CD4-positive, alpha-beta memory T cell (primary cell): ENCODE data around the gene DNAI4. TPM values are rescaled to one million over a fixed set of nuclear protein-coding genes. Genes with fewer than 3 reads are reported as not detected.
"Not testable (repeated sequence)": the region's sequence is repeated elsewhere in the genome, so short reads cannot be mapped to it uniquely, and the experiment has no call there.

Experiments
- CTCF ChIA-PET: fragments of 350-600 bp; sonication (Branson Sonifier 250); formaldehyde crosslinking; loops from one replicate; lab custom pipeline; 2021; ENCODE audit warnings: inconsistent platforms; ENCODE audit not compliant: partially characterized antibody; lab: Charles Lee
- POLR2A ChIA-PET: fragments of 350-600 bp; sonication (Branson Sonifier 250); formaldehyde crosslinking; loops from one replicate; lab custom pipeline; 2021; ENCODE audit not compliant: partially characterized antibody; lab: Charles Lee
- DNase-seq, 5 donors: peaks; one replicate each; pipeline versions ENCODE4 v3.0.0 to v3.0.0-alpha.2; 2020 to 2022; ENCODE audit warnings: mixed read lengths in 1 of 5
- H3K27ac ChIP-seq: one replicate; pipeline ENCODE4 v1.7.0; 2013; ENCODE audit warnings: low read depth, low read length
- H3K27me3 ChIP-seq: 2 replicates; pipeline ENCODE4 v1.7.0; 2013; ENCODE audit warnings: mild to moderate bottlenecking, low read length, moderate library complexity; ENCODE audit not compliant: insufficient read depth
- H3K36me3 ChIP-seq: 2 replicates; pipeline ENCODE4 v1.7.0; 2013; ENCODE audit warnings: mild to moderate bottlenecking, low read length, moderate library complexity; ENCODE audit not compliant: insufficient read depth
- H3K4me1 ChIP-seq: 2 replicates; pipeline ENCODE4 v1.7.0; 2013; ENCODE audit warnings: mild to moderate bottlenecking, low read length, moderate library complexity; ENCODE audit not compliant: insufficient read depth
- H3K4me3 ChIP-seq, 2 donors: one replicate each; pipeline ENCODE4 v1.7.0; 2013; ENCODE audit warnings: low read length in 2 of 2, mild to moderate bottlenecking in 1 of 2
- H3K9me3 ChIP-seq, 2 donors: one replicate each; pipeline ENCODE4 v1.7.0; 2013; ENCODE audit warnings: low read length in 2 of 2, control low read depth in 1 of 2; ENCODE audit not compliant: control insufficient read depth in 1 of 2
- H3K27ac Mint-ChIP-seq, 7 donors: one replicate each; pipeline ENCODE4 v1.8.0; 2020 to 2021; ENCODE audit warnings: mixed read lengths in 7 of 7, mild to moderate bottlenecking in 6 of 7, inconsistent platforms in 3 of 7, moderate library complexity in 3 of 7
- H3K27me3 Mint-ChIP-seq, 2 donors: one replicate each; pipeline ENCODE4 v1.8.0; 2020 to 2021; ENCODE audit warnings: mixed read lengths in 2 of 2
- H3K36me3 Mint-ChIP-seq, 2 donors: one replicate each; pipeline ENCODE4 v1.8.0; 2020 to 2021; ENCODE audit warnings: mixed read lengths in 2 of 2, inconsistent platforms in 1 of 2, mild to moderate bottlenecking in 1 of 2
- H3K4me1 Mint-ChIP-seq, 4 donors: one replicate each; pipeline ENCODE4 v1.8.0; 2020 to 2021; ENCODE audit warnings: mixed read lengths in 4 of 4, mild to moderate bottlenecking in 1 of 4
- H3K4me3 Mint-ChIP-seq, 8 donors: one replicate each; pipeline ENCODE4 v1.8.0; 2020 to 2021; ENCODE audit warnings: mixed read lengths in 8 of 8, mild to moderate bottlenecking in 7 of 8, moderate library complexity in 6 of 8, inconsistent platforms in 3 of 8
- H3K9me3 Mint-ChIP-seq, 8 donors: one replicate each; pipeline ENCODE4 v1.8.0; 2020 to 2021; ENCODE audit warnings: mixed read lengths in 8 of 8, mild to moderate bottlenecking in 5 of 8, inconsistent platforms in 3 of 8, moderate library complexity in 1 of 8
- intact Hi-C: fragments of 100-400 bp; cut with micrococcal nuclease; formaldehyde crosslinking; loops from one replicate; pipeline ENCODE4 v1.15.1; 2023
- polyA plus RNA-seq, 2 donors: library from polyadenylated mRNA; unstranded; fragments of 300-500 nt; fragmentation: Illumina TruSeq; gene quantifications; one replicate each; pipeline ENCODE4 v1.2.3, GENCODE V29; 2021
- total RNA-seq, 2 experiments: library from RNA; stranded (reverse); gene quantifications; one replicate each; pipeline ENCODE4 v1.2.3, GENCODE V29; 2021

DNAI4 gene
- total and polyA plus RNA-seq, 4 experiments from 2014 or later = 1.3 to 11.4 (median 5.0) TPM

- no peak overlapping the region for H3K4me3 Mint-ChIP-seq
- Histone ChIP-seq H3K36me3 (no peaks in the 10 kb centered on the region), H3K4me1 (no peaks in the 10 kb centered on the region), H3K9me3 (no peaks in the 10 kb centered on the region), H3K4me3 (no peak overlapping the region), H3K27me3 (no peaks in the 10 kb centered on the region), H3K27ac (no peak overlapping the region)
- peaks cover 0 to 3% (median 0%) of the 10 kb centered on the region in 8 donors for H3K9me3 Mint-ChIP-seq
- no peaks in the 10 kb centered on the region for H3K4me1 Mint-ChIP-seq
- no peak overlapping the region for H3K27ac Mint-ChIP-seq
- ChIA-PET POLR2A (no interaction called here), CTCF (no interaction called here)
- intact Hi-C loops = no loop called here
- no peak for DNase-seq
- no peaks in the 10 kb centered on the region for H3K27me3 Mint-ChIP-seq
- H3K36me3 Mint-ChIP-seq = no peaks in the 10 kb centered on the region
Measured at GRCh38 chr1:66824771-66825170, 99.9 kb downstream of the DNAI4 start.

GRCh38 chr1:66809736-66810326, 114.8 kb downstream of the DNAI4 start:
- H3K27me3 ChIP-seq = no peaks in the 10 kb centered on the region
- no peak overlapping the region for H3K4me3 ChIP-seq
- no peak for DNase-seq
- ChIA-PET POLR2A (no interaction called here), CTCF (no interaction called here)
- no peaks in the 10 kb centered on the region for H3K4me1 Mint-ChIP-seq
- no peaks in the 10 kb centered on the region for H3K4me1 ChIP-seq
- H3K36me3 ChIP-seq = no peaks in the 10 kb centered on the region
- intact Hi-C loops = no loop called here
- H3K27me3 Mint-ChIP-seq = peaks cover 0 to 1% of the 10 kb centered on the region in 2 donors
- no peaks in the 10 kb centered on the region for H3K9me3 ChIP-seq
- no peak overlapping the region for H3K4me3 Mint-ChIP-seq
- H3K9me3 Mint-ChIP-seq = peaks cover 0 to 6% (median 0%) of the 10 kb centered on the region in 8 donors
- no peak overlapping the region for H3K27ac Mint-ChIP-seq
- no peaks in the 10 kb centered on the region for H3K36me3 Mint-ChIP-seq
- H3K27ac ChIP-seq = no peak overlapping the region

- Mint-ChIP-seq H3K27me3 (peaks cover 0 to 3% of the 10 kb centered on the region in 2 donors), H3K4me3 (no peak overlapping the region), H3K27ac (no peak overlapping the region), H3K36me3 (no peaks in the 10 kb centered on the region), H3K4me1 (no peaks in the 10 kb centered on the region), H3K9me3 (peaks cover 0 to 6% (median 0%) of the 10 kb centered on the region in 8 donors)
- intact Hi-C loops = no loop called here
- Histone ChIP-seq H3K9me3 (no peaks in the 10 kb centered on the region), H3K27ac (no peak overlapping the region), H3K27me3 (no peaks in the 10 kb centered on the region), H3K4me3 (no peak overlapping the region), H3K36me3 (no peaks in the 10 kb centered on the region), H3K4me1 (no peaks in the 10 kb centered on the region)
- POLR2A ChIA-PET = no interaction called here
- no peak for DNase-seq
- CTCF ChIA-PET = no interaction called here
Measured at GRCh38 chr1:66809245-66809644, 115.4 kb downstream of the DNAI4 start.

GRCh38 chr1:66795839-66796238, 128.8 kb downstream of the DNAI4 start:
- H3K4me1 Mint-ChIP-seq, CTCF ChIA-PET, H3K27me3 ChIP-seq, H3K36me3 ChIP-seq, H3K27ac ChIP-seq, DNase-seq, H3K4me1 ChIP-seq, H3K4me3 ChIP-seq, H3K27ac Mint-ChIP-seq, H3K36me3 Mint-ChIP-seq, H3K9me3 Mint-ChIP-seq, intact Hi-C loops, H3K9me3 ChIP-seq, POLR2A ChIA-PET, H3K27me3 Mint-ChIP-seq, H3K4me3 Mint-ChIP-seq: not testable (repeated sequence)

- H3K36me3 ChIP-seq = no peaks in the 10 kb centered on the region
- peaks cover 0 to 4% (median 0%) of the 10 kb centered on the region in 8 donors for H3K9me3 Mint-ChIP-seq
- intact Hi-C loops = no loop called here
- no peak overlapping the region for H3K4me3 Mint-ChIP-seq
- DNase-seq = no peak
- H3K4me1 Mint-ChIP-seq = peaks cover 11 to 14% (median 13%) of the 10 kb centered on the region in 4 donors
- no peak overlapping the region for H3K4me3 ChIP-seq
- no peaks in the 10 kb centered on the region for H3K27me3 ChIP-seq
- no peaks in the 10 kb centered on the region for H3K27me3 Mint-ChIP-seq
- H3K36me3 Mint-ChIP-seq = no peaks in the 10 kb centered on the region
- ChIA-PET CTCF (no interaction called here), POLR2A (no interaction called here)
- no peaks in the 10 kb centered on the region for H3K9me3 ChIP-seq
- no peak overlapping the region for H3K27ac ChIP-seq
- peaks cover 11% of the 10 kb centered on the region for H3K4me1 ChIP-seq
- H3K27ac Mint-ChIP-seq = no peak overlapping the region
Measured at GRCh38 chr1:66791621-66792610, 132.7 kb downstream of the DNAI4 start.

GRCh38 chr1:66788231-66788939, 136.3 kb downstream of the DNAI4 start:
- peak; percentile 27 to 62 (median 37) for DNase-seq
- H3K4me1 ChIP-seq = peaks cover 11% of the 10 kb centered on the region
- Mint-ChIP-seq H3K36me3 (no peaks in the 10 kb centered on the region), H3K27ac (peak overlapping the region in 4 of 7 donors; percentile 0 to 79 (median 41)), H3K4me3 (peak overlapping the region in 7 of 8 donors; percentile 43 to 85 (median 72)), H3K27me3 (no peaks in the 10 kb centered on the region), H3K4me1 (peaks cover 11 to 22% (median 13%) of the 10 kb centered on the region in 4 donors), H3K9me3 (no peaks in the 10 kb centered on the region)
- no peaks in the 10 kb centered on the region for H3K27me3 ChIP-seq
- intact Hi-C loops = no loop called here
- ChIA-PET CTCF (interaction anchor here (0.9 kb wide), 1 partner anchor 25 kb away, joined by 3 read pairs; no protein-coding TSS in a partner anchor), POLR2A (interaction anchor here (1.0 kb wide), 1 partner anchor 142 kb away, joined by 3 read pairs; no protein-coding TSS in a partner anchor)
- no peak overlapping the region for H3K4me3 ChIP-seq
- H3K9me3 ChIP-seq = no peaks in the 10 kb centered on the region
- H3K27ac ChIP-seq = no peak overlapping the region
- no peaks in the 10 kb centered on the region for H3K36me3 ChIP-seq
